Activated T-cell treated with anti-CD3 and anti-CD28 coated beads for 24 hours (primary cell): ENCODE data around the gene HLA-DOA.

Experiments used
- DNase-seq: peaks from one replicate; pipeline ENCODE4 v3.0.0-alpha.2; 2020; ENCODE audit warnings: low read depth

HLA-DOA gene

GRCh38 chr6:32963866-32964265 lies 45.5 kb downstream of the HLA-DOA start:
- no peak for DNase-seq

DNA sequence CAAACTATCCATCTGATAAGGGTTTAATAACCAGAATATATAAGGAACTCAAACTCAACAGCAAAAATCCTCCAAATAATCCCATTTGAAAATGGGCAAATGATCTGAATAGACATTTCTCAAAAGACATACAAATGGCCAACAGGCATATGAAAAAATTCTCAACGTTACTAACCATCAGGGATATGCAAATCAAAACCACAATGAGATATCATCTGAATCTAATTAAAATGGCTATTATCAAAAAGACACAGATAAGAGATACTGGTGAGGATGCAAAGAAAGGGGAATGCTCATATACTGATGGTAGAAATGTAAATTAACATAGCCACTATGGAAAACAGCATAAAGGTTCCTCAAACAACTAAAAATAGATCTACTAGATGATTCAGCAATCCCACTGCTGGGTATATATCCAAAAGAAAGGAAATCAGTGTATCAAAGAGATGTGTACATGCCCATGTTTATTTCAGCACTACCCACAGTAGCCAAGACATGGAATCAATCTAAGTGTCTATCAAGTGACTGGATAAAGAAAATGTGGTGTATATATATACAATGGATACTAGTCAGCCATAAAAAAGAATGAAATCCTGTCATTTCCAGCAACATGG lies 47.1 kb downstream of the HLA-DOA start:
- no peak for DNase-seq

- no peak for DNase-seq
Observed at GRCh38 chr6:32960563-32960962, 48.8 kb downstream of the HLA-DOA start.

DNA sequence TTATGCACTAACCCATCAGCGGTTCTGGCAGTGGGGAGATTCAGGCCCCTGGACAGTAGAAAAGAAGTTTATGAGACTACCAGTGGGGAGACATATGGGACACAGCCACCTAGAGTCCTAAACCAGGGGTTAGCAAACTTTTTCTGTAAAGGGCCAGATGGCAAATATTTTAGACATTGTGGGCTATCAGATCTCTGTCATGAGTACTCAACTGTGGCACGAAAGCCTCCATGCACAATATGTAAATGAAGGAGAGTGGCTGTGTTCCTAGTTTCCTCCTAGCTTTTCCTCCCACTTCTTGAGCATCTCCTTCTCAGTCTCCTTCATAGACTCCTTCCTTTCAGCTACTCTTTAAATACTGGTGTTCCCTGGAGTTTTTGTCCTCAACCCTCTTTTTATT lies 53.2 kb downstream of the HLA-DOA start:
- no peak for DNase-seq

DNA sequence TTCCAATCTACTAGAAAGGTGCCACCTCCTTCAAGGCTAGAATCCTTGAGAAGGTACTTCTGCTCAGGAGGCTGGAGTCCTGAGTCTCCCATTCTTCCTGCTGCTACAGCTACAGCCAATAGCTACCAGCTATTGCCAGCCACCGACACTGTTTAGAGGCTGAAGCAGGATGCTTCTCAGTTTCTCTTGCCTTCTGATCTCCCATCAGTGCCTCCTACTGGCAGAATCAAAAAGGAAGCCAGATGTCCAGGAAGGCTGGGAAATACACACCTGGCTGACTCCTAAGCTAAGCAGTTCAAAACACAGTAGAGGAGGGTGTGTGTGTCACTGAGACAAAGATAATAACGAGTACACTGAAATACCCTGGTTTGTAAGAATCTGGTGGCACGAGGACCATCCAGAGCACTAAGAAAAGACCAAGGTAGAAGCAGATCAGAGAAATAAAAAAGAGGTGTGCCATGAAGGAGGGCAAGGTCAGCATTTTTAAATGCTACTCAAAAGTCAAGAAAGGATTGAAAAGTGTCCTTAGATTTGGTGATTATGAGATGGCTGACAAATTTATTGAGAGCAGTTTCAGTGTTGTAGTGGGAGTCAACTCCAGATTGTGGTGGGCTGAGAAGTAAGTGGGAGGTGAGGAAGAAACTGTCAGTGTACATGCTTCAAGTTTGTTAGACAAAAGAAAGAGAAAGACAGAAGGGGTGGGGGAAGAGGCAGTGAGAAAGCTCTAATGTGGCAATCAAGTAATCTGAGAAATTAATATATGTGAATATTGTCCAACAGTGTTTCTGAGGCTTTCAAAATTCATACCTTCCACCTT lies 54.2 kb downstream of the HLA-DOA start:
- no peak for DNase-seq

- no peak for DNase-seq
Observed at GRCh38 chr6:32954267-32954666, 55.1 kb downstream of the HLA-DOA start.
